NCI-H69 (cell line): Measurements from ENCODE around the gene TRNAU1AP.
A peak's percentile ranks its signal among the peaks of the same experiment; 100 is the strongest.
"Not testable (repeated sequence)": the region's sequence is repeated elsewhere in the genome, so short reads cannot be mapped to it uniquely, and the experiment has no call there.

ENCODE experiments used
- DNase-seq: peaks from one replicate; lab custom pipeline; 2025; lab: John Stamatoyannopoulos, UW

TRNAU1AP gene

DNA sequence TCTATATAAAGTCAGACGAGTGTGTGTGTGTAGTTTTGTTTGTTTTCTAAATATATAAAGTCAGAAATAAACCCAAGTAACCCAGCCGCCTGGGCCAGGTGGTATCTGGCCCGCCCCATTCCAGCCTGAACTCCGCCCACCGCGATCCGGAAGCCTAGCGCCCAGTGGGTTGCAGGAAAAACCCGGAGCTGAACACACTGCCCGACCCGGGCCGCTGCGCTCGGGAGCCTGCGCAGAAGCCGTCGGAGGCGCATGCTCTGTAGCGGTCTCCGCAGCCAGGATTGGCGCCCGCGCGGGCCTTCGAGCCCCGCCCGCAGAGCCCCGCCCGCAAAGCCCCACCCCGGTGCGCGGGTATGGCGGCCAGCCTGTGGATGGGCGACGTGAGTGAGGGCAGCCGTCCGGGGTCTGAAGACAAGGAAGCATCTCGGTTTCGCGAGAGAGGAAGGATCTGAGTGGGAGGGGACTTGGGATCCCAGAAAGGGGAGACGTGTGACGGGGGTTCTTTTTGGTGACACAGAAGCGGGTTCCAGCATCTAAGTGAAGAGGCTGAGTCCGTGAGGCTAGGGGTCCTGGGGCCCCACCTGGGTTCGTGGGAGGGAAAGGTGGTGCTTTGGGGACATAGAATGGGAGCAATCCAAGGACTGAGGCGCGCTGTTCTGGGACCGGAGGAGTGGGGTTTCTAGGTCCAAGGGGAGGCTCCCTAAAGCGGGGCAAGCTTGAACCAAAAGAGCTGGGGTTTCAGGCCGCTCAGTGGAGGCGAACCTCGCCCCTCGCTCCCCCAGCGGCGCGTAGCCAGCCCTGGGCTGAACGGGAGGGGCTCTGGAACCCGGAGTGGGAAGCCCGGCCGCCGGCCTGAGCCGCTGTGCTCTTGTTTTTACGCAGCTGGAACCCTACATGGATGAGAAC, at the start of gene TRNAU1AP:
TRNAU1AP (plus strand) TSS at position 328 of the 906 bp plus-strand sequence; CDS start at position 354, 26 bp downstream.
- DNase-seq = peak; percentile 96

DNA sequence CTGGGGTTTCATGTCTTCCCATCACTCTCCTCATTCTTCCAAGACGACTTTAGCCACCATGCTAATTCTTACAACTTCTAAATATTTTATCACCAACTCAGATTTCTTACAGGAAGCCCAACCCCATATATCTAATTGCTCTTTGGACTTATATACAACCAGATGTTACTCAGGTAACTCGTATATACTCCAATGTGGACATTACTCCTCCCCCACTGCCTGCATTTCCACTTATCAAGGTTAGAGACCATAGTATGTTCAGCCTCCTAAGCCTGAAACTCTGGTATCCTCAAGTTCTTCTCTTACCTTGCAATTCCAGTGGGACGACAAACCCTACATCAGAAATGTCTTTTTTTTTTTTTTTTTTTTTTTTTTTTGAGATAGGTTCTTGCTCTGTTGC, 49.8 kb upstream of the TRNAU1AP start:
- no peak for DNase-seq

DNA sequence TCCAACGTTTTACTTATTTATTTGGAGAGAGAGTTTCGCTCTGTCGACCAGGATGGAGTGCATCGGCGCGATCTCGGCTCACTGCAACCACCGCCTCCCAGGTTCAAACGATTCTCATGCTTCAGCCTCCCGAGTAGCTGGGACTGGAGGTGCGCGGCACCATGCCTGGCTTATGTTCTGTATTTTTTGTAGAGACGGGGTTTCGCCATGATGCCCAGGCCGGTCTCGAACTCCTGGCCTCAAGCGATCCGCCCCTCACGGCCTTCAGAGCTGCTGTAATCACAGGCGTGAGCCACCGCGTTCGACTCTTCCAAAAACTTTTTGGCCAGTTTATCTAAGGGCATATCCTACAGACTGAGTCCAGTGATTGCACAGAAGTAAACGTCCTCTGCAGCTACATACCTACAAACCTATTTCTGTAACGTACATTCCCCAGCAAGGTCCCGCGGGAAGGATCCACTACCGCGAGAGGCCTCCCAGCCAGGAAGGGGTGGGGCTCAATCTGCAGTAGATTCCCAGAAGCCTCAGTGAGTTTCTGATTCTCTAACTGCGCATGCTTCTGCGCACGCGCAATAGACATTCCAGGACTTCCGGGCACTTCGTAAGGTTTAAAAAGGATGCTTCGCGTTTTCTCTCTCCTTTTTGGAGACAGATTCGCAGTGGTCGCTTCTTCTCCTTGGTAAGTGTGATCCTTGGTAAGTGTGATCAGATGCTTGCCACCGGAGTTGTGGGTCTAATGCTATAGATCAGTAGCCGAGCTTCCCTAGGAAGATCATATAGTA, 47.3 kb upstream of the TRNAU1AP start, which contains the start of gene RCC1:
RCC1 (plus strand) TSS at position 638 of the 782 bp plus-strand sequence. CDS start 23,824 bp downstream, outside the sequence.
- DNase-seq = peak; percentile 96

DNA sequence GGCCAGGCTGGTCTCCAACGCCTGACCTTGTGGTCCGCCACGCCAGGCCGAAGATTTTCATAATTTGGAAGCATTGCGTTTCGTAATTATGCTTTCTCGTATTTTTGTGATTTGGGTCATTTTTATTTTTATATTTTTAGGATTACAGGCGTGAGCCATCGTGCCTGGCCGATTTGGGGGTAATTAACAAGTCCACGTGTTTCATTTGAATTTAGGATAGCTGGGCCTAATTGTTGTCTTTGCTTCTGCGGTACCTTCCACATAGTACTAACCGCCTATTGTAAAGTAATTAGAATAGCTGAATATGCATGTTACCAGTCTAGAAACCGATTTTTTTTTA, 46.0 kb upstream of the TRNAU1AP start:
- DNase-seq = no peak

GRCh38 chr1:28507247-28507645, 45.6 kb upstream of the TRNAU1AP start:
- peak; percentile 4 for DNase-seq

DNA sequence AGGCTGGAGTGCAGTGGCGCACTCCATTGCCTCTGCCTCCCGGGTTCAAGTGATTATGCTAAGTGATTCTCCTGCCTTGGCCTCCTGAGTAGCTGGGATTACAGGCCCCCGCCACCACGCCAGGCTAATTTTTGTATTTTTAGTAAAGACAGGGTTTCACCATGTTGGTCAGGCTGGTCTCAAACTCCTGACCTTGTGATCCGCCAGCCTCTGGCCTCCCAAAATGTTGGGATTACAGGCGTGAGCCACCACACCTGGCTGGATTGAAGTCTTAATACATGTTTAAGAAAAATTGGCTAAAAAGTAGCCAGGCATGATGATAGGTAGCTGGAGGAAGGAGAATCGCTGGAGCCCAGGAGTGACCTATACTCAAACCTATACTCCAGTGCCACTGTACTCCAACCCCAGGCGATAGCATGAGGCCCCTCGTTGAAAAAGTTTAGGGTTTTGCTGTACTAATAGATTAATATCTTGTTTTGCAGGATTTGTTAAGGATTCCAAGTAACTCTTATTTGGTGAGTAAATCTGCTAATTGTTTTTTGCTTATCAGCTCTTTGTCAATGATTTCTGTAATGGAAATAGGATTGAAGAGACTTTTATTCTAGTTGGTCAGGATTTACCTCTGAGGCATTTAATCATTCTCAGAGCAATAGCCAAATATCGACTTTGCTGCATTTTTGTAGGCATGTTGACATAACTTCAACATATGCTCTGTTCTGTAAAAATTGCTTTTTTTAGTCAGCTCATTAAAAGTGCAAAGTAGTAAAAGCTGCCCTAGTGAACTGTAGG, 45.0 kb upstream of the TRNAU1AP start:
- DNase-seq = no peak

GRCh38 chr1:28508435-28508754, 44.5 kb upstream of the TRNAU1AP start:
- no peak for DNase-seq

- DNase-seq = peak; percentile 31
These were observed 43.1 kb upstream of the TRNAU1AP start for GRCh38 chr1:28509705-28510272.

- DNase-seq = peak; percentile 31
These were observed 42.5 kb upstream of the TRNAU1AP start for GRCh38 chr1:28510273-28510969.

- peak; percentile 29 for DNase-seq
These were observed 41.9 kb upstream of the TRNAU1AP start for GRCh38 chr1:28510970-28511440.

DNA sequence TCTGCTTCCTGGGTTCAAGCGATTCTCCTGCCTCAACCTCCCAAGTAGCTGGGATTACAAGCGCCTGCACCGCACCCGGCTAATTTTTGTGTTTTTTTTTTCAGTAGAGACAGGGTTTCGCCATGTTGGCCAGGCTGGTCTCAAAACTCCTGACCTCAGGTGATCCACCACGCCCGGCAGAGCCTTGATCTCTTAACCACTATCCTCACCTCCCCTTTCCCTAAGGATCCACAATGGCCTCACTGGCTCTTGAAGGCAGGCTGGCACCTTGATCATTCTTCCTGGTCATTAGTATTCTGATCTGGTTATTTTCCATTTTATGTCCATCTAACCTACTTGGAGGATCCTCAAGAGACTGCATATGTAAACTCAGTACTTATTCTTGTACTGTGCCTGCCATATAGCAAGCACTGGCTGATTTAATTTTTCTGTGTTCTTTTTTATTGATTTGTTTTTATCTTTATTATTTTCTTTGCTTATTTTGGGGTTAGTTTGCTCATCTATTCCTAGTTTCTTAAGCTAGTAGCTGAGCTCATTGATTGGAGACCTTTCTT, 40.8 kb upstream of the TRNAU1AP start:
- DNase-seq = peak; percentile 6

GRCh38 chr1:28514445-28514933, 38.4 kb upstream of the TRNAU1AP start:
- DNase-seq = not testable (repeated sequence)

DNA sequence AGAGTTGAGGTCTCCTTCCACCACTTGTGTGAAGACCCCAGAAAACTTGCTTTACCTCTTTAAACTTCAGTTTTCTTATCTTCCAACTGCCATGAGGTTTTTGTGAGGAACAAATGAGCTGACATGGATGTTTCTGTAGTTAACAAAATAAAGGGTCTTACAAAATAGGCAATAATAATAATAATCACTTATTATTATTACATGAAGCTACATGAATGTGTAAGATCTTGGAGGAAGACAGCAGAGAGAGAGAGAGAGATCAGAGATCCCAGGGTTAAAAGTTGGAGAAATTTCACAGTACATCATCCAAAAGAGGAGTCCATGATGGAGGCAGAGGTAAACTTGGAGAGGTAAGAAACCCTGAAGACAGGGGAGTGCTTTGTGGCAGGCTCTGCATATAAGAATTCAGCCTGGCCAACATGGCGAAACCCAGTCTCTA, 36.3 kb upstream of the TRNAU1AP start:
- peak; percentile 14 for DNase-seq

GRCh38 chr1:28517649-28517999, 35.3 kb upstream of the TRNAU1AP start:
- DNase-seq = peak; percentile 60

DNA sequence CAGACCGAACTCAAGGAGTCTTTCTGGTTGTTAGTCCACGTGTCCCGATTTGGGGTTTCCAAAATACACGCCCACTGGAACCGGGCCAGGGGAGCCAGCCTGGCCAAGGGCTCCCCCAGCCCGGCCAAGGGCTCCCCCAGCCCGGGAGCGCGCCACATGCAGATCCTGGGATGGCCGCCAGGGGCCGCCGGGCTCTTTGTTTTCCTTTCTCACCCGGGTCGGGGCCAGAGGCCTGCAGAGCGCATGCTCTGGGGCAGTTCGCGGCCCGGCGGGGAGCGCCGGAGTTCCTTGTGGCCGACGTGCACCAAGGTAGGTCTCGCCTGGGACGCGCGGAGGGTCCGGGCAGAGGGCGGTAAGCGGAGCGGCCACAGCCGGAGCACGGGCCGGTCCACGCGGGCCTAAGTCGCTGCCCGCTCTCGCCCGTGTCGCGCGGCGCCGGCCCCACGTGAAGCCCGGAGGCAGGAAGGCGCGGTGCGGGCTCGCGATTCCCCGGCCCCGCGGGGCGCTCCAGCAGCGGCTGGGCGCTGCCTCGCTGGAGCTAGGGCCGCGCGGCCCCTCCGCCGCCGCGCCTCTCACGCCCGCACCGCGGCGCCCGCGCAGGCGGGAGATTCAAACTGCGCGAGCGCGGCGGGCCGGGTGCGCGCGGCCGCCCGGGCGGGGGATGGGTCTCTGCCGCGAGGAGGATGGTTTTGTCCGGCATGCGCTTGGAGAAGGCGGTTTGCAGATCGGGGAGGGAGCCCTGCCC, 34.7 kb upstream of the TRNAU1AP start:
- DNase-seq = peak; percentile 91

- DNase-seq = no peak
These were observed 34.0 kb upstream of the TRNAU1AP start for GRCh38 chr1:28518745-28519341.

GRCh38 chr1:28519946-28520725, 32.7 kb upstream of the TRNAU1AP start:
- DNase-seq = peak; percentile 12

- DNase-seq = not testable (repeated sequence)
These were observed 32.1 kb upstream of the TRNAU1AP start for GRCh38 chr1:28520796-28521195.
